OCI-LY1 (cell line): ENCODE data around the gene LY9.

Source experiments
- H2AFZ ChIP-seq: fragments of 200-600 bp; sonication (generic), shearing (Covaris generic); 2 replicates; pipeline ENCODE4 v1.6.0; 2014; ENCODE audit warnings: antibody characterized with exemption, mild to moderate bottlenecking, low read length
- H3F3A ChIP-seq: fragments of 200-600 bp; sonication (generic), shearing (Covaris generic); 2 replicates; pipeline ENCODE4 v1.6.0; 2014; ENCODE audit warnings: mild to moderate bottlenecking, antibody characterized with exemption, low read length, moderate library complexity; ENCODE audit not compliant: insufficient read depth
- H3K27ac ChIP-seq: fragments of 200-600 bp; sonication (generic); 2 replicates; pipeline ENCODE4 v1.5.1; 2014; ENCODE audit warnings: low read length, mixed run types, mild to moderate bottlenecking, low read depth; ENCODE audit not compliant: poor library complexity, severe bottlenecking
- H3K27me3 ChIP-seq: fragments of 200-600 bp; sonication (generic); 2 replicates; pipeline ENCODE4 v1.6.0; 2014; ENCODE audit warnings: antibody characterized with exemption, mild to moderate bottlenecking, low read length, moderate library complexity; ENCODE audit not compliant: insufficient read depth
- H3K36me3 ChIP-seq: fragments of 200-600 bp; sonication (generic); 2 replicates; pipeline ENCODE4 v1.6.1; 2014; ENCODE audit warnings: mild to moderate bottlenecking, antibody characterized with exemption, low read length, moderate library complexity, mixed read lengths; ENCODE audit not compliant: insufficient read depth
- H3K4me1 ChIP-seq: fragments of 200-600 bp; sonication (generic); 2 replicates; pipeline ENCODE4 v1.5.1; 2014; ENCODE audit warnings: mild to moderate bottlenecking, low read length, moderate library complexity; ENCODE audit not compliant: insufficient read depth, severe bottlenecking
- H3K4me2 ChIP-seq: fragments of 200-600 bp; sonication (generic), shearing (Covaris generic); 2 replicates; pipeline ENCODE4 v1.6.1; 2014; ENCODE audit warnings: low read length
- H3K4me3 ChIP-seq: fragments of 200-600 bp; sonication (generic); 2 replicates; pipeline ENCODE4 v1.5.1; 2014; ENCODE audit warnings: low read length, low read depth, mild to moderate bottlenecking, mixed read lengths; ENCODE audit not compliant: poor library complexity, severe bottlenecking
- H3K79me2 ChIP-seq: fragments of 200-600 bp; shearing (Covaris generic); 2 replicates; pipeline ENCODE4 v1.6.1; 2016; ENCODE audit warnings: mixed run types, low read length, mixed read lengths; ENCODE audit not compliant: insufficient read depth
- H3K9ac ChIP-seq: fragments of 200-600 bp; sonication (generic), shearing (Covaris generic); 2 replicates; pipeline ENCODE4 v1.6.1; 2014; ENCODE audit warnings: mild to moderate bottlenecking, low read length, mixed read lengths
- H3K9me2 ChIP-seq: fragments of 200-600 bp; sonication (generic), shearing (Covaris generic); 2 replicates; pipeline ENCODE4 v1.6.1; 2014; ENCODE audit warnings: low read depth, mild to moderate bottlenecking, low read length, mixed read lengths
- H3K9me3 ChIP-seq: fragments of 200-600 bp; shearing (Covaris generic); 2 replicates; pipeline ENCODE4 v1.6.1; 2014; ENCODE audit warnings: low read length, mixed read lengths
- H4K20me1 ChIP-seq: fragments of 200-600 bp; sonication (generic), shearing (Covaris generic); 2 replicates; pipeline ENCODE4 v1.6.0; 2016; ENCODE audit warnings: mild to moderate bottlenecking, low read length; ENCODE audit not compliant: insufficient read depth
- EZH2 ChIP-seq: fragments of 200-600 bp; sonication (generic), shearing (Covaris generic); IDR thresholded peaks from 2 replicates; pipeline ENCODE4 v1.8.0; 2017; ENCODE audit warnings: borderline replicate concordance, mixed run types, mild to moderate bottlenecking, antibody characterized with exemption, low read length, moderate library complexity, mixed read lengths
- TF ChIP-seq, protein P1 (sequence below): fragments of 200-600 bp; sonication (generic), shearing (Covaris generic); IDR thresholded peaks from 2 replicates; pipeline ENCODE4 v1.5.1; 2017; ENCODE audit warnings: mild to moderate bottlenecking, antibody characterized with exemption, low read length, moderate library complexity, mixed read lengths

The LY9 gene

GRCh38 chr1:160800142-160800541, 4.2 kb downstream of the LY9 start:
- TF ChIP-seq EZH2 = no peak
- TF ChIP-seq, protein P1, sequence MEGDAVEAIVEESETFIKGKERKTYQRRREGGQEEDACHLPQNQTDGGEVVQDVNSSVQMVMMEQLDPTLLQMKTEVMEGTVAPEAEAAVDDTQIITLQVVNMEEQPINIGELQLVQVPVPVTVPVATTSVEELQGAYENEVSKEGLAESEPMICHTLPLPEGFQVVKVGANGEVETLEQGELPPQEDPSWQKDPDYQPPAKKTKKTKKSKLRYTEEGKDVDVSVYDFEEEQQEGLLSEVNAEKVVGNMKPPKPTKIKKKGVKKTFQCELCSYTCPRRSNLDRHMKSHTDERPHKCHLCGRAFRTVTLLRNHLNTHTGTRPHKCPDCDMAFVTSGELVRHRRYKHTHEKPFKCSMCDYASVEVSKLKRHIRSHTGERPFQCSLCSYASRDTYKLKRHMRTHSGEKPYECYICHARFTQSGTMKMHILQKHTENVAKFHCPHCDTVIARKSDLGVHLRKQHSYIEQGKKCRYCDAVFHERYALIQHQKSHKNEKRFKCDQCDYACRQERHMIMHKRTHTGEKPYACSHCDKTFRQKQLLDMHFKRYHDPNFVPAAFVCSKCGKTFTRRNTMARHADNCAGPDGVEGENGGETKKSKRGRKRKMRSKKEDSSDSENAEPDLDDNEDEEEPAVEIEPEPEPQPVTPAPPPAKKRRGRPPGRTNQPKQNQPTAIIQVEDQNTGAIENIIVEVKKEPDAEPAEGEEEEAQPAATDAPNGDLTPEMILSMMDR = no peak
- H3K9me2 ChIP-seq = no peaks in the 10 kb centered on the region
- H3K4me3 ChIP-seq = peak overlapping the region; percentile 64
- peaks cover 63% of the 10 kb centered on the region for H3K4me1 ChIP-seq
- H3K79me2 ChIP-seq = peaks cover 3% of the 10 kb centered on the region; the same call in 1 of the 2 replicates
- peaks cover 21% of the 10 kb centered on the region for H3K36me3 ChIP-seq
- H3K9ac ChIP-seq = no peak overlapping the region
- H3K4me2 ChIP-seq = peak overlapping the region; percentile 89
- no peak overlapping the region for H2AFZ ChIP-seq
- H3F3A ChIP-seq = no peaks in the 10 kb centered on the region
- H4K20me1 ChIP-seq = no peaks in the 10 kb centered on the region
- no peaks in the 10 kb centered on the region for H3K9me3 ChIP-seq
- peak overlapping the region; percentile 72 for H3K27ac ChIP-seq
- no peaks in the 10 kb centered on the region for H3K27me3 ChIP-seq

DNA sequence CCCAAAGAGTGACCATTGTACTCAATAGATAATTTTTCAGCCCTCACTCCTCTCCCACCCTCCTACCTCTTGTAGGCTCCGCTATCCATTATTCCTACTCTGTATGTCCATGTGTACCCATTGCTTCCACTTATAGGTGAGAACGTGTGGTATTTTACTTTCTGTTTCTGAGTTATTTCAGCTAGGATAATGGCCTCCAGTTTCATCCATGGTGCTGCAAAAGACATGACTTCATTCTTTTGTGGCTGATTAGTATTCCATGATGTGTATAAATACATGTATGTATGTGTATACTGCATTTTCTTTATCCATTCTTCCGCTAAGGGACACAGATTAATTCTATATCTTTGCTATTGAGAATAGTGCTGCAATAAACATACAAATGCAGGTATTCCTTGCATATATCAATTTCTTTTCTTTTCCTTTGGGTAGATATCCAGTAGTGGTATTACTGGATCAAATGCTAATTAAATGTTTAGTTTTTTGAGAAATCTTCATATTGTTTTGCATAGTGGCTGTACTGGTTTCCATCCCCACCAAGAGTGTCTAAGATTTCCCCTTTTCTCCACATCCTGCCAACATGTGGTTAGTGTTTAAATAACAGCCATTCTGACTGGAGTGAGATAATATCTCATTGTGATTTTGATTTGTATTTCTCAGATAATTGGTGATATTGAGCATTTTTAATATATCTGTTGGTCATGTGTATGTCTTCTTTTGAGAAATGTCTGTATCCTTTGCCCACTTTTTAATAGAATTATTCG, 4.9 kb downstream of the LY9 start:
- H3K4me2 ChIP-seq = peak overlapping the region; percentile 89
- H3K9me2 ChIP-seq = no peaks in the 10 kb centered on the region
- peak overlapping the region; percentile 64 for H3K4me3 ChIP-seq
- H3F3A ChIP-seq = no peaks in the 10 kb centered on the region
- peaks cover 3% of the 10 kb centered on the region; the same call in 1 of the 2 replicates for H3K79me2 ChIP-seq
- peak overlapping the region; percentile 15 for H3K27ac ChIP-seq
- H3K27me3 ChIP-seq = no peaks in the 10 kb centered on the region
- H3K9ac ChIP-seq = no peak overlapping the region; the same call in 1 of the 2 replicates
- peaks cover 21% of the 10 kb centered on the region for H3K36me3 ChIP-seq
- H4K20me1 ChIP-seq = no peaks in the 10 kb centered on the region
- TF ChIP-seq, protein P1 = no peak
- no peak for TF ChIP-seq EZH2
- peaks cover 56% of the 10 kb centered on the region for H3K4me1 ChIP-seq
- H2AFZ ChIP-seq = no peak overlapping the region
- no peaks in the 10 kb centered on the region for H3K9me3 ChIP-seq

DNA sequence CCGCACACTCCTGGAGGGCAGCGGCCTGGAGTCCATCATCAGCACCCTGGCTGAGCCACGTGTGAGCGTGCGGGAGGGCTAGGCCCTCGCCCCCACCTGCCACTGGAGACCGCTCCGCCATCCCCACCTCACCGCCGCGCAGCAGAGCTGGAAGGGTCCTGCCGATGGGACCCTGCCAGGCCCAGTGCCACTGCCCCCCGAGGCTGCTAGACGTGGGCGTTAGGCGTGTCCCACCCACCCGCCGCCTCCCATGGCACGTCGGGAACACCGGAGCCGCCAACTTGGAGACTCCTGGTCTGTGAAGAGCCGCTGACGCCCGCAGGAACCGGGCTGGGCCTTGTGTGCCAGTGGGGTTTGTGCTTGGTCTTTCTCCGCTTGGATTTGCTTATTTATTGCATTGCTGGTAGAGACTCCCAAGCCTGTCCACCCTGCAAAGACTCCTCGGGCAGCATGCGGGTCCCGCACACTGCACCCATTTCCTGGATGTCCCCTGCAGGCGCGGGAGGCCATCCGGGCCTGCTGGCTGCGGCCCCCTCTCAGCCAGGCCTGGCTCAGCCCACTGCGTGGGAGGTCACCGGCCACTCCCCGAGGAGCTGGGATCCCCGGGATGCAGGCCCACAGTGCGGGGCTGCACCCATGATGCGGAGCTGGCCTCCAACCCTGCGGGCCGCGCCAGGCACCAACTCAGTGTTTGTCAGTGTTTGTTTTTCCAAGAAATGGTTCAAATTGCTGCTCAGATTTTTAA, 6.0 kb downstream of the LY9 start:
- no peaks in the 10 kb centered on the region for H3K27me3 ChIP-seq
- H2AFZ ChIP-seq = no peak overlapping the region
- H4K20me1 ChIP-seq = no peaks in the 10 kb centered on the region
- TF ChIP-seq EZH2 = no peak
- TF ChIP-seq, protein P1 = no peak
- no peak overlapping the region for H3K4me3 ChIP-seq
- no peaks in the 10 kb centered on the region for H3K9me2 ChIP-seq
- H3K4me2 ChIP-seq = no peak overlapping the region
- H3K27ac ChIP-seq = no peak overlapping the region
- H3K79me2 ChIP-seq = peaks cover 3% of the 10 kb centered on the region; the same call in 1 of the 2 replicates
- no peaks in the 10 kb centered on the region for H3F3A ChIP-seq
- peaks cover 10% of the 10 kb centered on the region; the same call in 1 of the 2 replicates for H3K9me3 ChIP-seq
- peaks cover 44% of the 10 kb centered on the region for H3K4me1 ChIP-seq
- no peak overlapping the region for H3K9ac ChIP-seq
- peaks cover 21% of the 10 kb centered on the region for H3K36me3 ChIP-seq
